T follicular helper cell (primary cell): Measurements from ENCODE around the gene SNX3.

Experiments used
- DNase-seq: peaks from one replicate; pipeline ENCODE4 v3.0.0-alpha.2; 2020; ENCODE audit warnings: low read depth

Gene SNX3

GRCh38 chr6:108170332-108171290, 90.2 kb downstream of the SNX3 start:
- no peak for DNase-seq

- no peak for DNase-seq
Observed at GRCh38 chr6:108169464-108170331, 91.1 kb downstream of the SNX3 start.

GRCh38 chr6:108168501-108169463, 92.1 kb downstream of the SNX3 start:
- DNase-seq, result no peak

GRCh38 chr6:108168090-108168463, 92.8 kb downstream of the SNX3 start:
- DNase-seq, result no peak

DNA sequence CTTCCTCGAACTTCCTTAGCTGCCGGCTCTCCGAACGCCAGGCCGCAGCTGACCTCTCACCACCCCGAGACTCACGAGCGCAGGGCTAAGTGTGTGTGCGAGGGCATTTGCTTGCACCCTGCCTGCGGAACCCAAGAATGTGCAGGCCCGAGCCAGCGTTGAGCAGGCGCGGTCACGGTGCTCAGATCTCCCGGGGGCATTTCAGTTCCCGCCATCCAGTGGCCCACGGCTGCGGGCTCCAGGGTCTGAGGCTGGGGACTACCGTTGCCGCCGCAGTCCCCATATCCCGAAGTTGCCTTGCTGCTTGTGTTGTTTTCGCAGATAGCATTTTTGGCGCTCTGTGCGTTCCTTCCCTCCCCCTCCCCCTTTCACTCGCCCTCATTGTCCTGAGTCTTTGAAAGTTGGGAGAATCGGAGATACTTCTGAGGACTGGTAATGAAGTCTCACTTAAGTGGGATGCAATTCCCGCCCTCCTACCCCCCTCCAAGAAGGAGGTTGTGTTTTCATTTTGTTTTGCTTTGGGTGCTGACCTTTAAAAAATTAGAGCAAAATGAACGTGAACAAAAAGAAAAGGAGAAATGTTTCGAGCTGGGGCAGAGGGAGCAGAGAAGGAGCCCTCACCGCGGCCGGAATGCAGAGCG, 93.3 kb downstream of the SNX3 start:
- DNase-seq, result no peak

DNA sequence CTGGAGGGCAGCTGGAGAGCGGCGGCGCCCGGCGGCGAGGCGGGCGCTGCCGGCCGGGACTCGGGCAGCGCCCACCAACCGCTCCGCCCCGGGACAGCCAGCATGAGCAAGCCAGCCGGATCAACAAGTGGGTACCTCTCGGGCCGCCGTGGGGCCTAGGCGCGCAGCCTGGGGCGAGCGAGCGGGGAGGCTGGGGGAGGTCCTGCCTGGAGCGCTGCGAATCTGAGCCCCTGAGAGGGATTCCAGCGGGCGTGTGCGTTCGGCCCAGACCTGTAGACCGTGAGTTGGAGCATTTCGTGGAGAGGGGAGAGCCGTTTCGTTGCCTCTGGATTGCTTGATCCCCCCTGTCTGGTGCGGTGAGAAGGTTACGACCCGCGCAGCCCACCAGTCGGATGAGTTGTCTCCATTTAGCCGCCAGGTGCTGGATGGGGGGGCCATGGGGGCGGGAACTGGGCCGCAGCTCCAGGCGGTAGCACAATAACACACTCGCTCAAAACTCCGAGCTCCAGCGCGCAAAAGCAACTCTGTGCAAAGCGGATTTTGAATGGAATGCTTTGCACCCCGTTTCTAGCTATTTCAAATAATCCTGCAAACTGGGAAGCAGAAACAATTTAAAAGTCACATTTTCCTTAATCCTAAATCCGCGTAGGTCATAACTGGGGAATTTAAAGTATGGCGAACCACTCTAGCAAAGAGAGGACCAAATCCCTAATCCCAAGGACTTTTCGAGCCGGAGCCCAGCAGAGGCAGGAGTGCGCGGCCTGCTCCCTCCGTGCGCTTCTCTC, 94.0 kb downstream of the SNX3 start:
- no peak for DNase-seq

DNA sequence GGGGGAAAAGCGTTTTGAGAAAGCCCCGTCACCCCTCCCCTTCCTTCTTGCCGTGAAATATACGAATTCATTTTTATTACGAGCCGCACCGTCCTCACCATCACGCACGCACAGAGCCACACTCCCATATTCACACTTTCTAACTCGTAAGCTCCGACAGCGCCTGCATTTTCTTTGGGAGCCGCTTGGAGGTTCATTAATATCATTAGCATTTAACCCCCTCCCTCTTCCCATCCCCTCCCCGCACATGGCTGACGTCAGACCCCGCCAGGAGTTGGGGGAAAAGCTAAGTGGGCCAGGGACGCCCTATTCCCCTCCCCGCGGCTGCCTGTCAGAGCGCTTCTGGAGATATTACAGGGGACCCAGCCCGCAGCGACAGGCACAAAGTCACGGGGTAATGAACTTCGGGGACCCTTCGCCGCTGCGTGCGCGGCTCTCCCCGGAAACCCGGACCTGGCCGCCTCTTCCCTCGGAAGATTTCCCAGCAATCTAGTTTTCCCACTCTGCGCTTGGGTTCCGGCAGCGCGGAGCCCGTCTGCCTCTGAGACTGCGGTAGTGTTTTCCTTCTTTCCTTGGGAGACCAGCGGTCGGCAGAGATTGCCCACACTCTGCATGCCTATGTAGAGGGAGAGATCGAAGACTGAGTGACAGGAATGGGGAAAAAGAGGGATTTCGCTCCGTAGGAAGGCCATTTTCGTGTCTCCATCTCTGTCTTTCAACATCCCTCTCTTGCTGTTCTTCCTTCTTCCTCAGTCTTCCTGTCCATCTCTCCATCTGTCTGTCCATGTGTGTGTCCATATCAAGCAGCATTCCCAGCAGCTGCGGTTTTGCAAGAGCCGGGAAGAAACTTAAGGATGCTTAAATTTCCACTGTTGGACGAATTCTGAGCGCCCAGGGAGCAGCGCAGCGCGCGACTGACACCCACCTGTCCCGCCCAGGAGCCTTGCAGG, 94.9 kb downstream of the SNX3 start, which contains the start of gene NR2E1:
Gene NR2E1 (plus strand): TSS at position 309 of the 950 bp plus-strand sequence. CDS start 744 bp downstream, outside the sequence.
- DNase-seq, result no peak

DNA sequence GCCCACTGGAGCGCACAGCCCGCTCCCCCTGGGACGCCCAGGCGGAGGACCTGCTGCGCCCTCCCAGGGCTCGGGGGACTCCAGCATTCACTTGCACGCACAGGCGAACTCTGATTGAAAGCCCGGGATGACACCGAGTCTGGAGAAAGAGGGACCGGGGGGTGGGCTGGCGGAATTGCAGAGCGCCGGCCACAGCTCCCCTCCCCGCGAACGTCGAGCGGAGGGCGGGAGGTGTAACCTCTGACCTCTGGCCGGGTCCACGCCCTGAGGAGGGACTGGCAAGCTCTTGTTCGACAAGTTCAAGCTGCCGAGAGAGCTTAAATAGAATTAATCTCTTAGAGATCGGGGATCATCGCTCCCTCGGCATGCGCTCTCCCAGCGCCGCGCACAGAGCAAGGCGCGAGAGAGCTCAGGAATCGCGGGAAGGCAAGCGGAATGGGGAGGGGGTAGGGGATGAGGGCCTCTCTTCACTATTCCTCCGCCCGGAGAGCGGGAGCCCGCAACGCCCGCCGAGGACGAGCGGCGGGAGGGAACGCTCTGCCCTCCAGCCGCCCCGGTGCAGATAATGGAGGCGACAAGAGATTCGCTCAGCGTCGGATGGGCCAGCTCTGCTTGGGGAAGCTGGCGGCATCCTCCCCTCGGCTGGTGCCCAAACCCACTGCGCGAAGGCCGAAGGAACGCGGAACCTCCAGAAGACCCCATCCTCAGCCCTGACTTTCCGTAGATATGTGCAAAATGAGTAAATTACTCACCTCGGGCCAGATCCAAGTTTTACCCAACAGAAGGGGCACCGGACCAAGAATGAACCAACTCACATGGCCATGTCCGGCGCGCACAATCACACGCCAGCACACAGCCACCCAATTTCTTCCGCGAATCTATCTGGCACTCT, 95.8 kb downstream of the SNX3 start:
- DNase-seq, result no peak

DNA sequence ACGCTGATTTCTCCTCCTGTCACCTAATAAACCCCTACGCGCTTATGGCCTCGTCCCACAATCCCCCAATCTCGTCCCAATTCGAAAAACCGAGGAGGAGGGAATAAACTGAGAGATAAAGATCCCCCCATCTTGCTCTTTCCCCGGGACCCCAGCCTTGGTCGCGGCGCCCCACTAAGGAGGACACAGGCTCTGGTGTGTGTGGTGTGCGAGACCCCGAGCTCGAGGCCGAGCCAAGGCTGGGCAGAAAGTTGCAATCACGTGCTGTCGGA, 96.4 kb downstream of the SNX3 start:
- no peak for DNase-seq

DNA sequence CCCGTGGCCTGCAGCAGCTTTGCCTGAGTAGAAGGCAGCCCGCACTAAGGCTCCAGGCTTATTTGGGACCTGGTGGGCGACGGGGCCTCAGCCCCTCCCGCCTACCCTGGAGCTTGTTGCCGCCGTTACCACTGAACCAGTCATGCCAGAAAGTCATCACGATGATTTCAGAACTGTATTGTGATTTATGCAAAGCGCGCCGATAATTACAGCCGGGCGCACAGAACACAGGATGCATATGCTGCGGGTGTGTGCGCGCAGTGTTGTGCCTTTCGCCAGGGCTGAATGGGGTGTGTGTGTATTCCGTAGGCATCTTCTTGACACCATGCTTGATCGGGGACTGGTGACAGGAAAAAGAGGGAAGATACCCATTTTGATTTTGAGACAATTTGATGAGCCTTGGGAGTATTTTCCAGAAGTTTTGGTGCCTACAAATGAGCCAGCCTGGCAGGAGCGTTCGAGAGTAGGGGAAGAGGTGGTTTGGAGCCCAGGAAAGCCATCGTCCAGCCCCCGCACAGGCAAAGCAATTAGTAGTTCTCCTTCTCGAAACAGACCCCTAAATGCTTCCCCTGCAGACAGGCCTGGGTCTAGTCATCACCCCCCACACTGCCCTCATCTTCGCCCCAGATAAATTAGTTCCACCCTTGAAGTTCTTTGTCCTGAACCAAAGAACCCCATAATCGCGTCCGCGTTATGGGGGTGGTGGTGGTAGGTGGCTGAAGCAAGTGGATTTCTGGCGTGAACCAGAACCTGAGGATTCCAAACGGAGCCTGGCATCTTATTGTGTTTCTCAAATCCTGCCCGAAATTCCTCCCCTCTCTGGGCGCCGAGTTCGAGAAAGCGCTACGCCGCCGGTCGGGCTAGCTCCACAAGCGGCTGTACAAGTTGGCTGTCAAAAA, 96.9 kb downstream of the SNX3 start:
- DNase-seq, result no peak

- DNase-seq, result no peak
Observed at GRCh38 chr6:108163267-108163643, 97.6 kb downstream of the SNX3 start.

- no peak for DNase-seq
Observed at GRCh38 chr6:108161724-108162282, 99.0 kb downstream of the SNX3 start.
